GM23248 (cell line): Measurements from ENCODE around the gene TBXAS1.

Experiments used
- EZH2 ChIP-seq: fragments of 200-600 bp; sonication (generic); IDR thresholded peaks from 2 replicates; pipeline ENCODE4 v1.6.1; 2018; ENCODE audit warnings: antibody characterized with exemption, mild to moderate bottlenecking; ENCODE audit not compliant: insufficient read depth, poor library complexity, severe bottlenecking
- EZH2phosphoT487 ChIP-seq: fragments of 200-600 bp; sonication (generic); IDR thresholded peaks from 2 replicates; pipeline ENCODE4 v1.6.1; 2018; ENCODE audit warnings: antibody characterized with exemption, moderate library complexity, mild to moderate bottlenecking, low read depth; ENCODE audit not compliant: insufficient read depth

DNA sequence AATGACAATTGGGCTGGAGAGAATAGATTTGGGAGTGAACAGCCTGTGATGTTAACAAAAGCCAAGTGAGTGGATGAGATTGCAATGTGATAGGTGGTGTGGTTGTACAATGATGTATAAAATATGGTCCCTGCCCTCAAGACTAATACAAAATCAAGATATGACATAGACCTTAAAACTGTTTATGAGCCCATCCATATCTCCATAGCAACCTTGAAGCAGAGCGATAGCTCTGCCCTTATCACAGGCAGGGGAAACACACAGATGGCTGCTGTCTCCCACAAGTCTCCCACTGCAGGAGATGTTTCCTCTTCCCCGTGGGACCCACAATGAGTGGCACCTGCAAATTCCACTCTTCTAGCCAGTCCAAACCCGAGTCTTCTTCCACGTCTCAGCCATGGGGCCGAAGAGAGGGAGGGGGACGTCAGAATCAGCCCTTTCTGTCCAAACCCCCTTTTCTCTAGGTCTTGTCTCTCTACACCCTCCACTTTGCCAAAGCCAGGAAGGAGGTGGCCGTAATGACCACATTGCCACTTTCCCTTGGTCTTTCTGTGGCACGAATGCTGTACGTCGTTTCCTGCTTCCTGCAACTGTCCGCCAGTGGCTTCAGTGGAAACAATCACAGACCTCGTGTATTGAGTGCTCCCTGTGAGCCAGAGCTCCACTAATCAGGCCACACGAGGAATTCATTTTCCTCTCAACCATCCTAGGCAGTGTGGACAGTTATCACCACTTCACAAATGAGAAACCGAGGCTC, 7.5 kb upstream of the TBXAS1 start:
- TF ChIP-seq EZH2phosphoT487 (no peak), EZH2 (no peak)
